PC-9 (cell line): ENCODE data around the gene B4GALNT1. TPM values are rescaled to one million over a fixed set of nuclear protein-coding genes. Genes with fewer than 3 reads are reported as not detected.

Source experiments
- BruUV-seq: library from RNA; stranded (reverse); fragments of 400-500 nt; replicated peaks from 2 replicates; lab custom pipeline; 2021; lab: Mats Ljungman, UMichigan
- CTCF ChIA-PET: fragments of 300-600 bp; sonication (Branson Sonifier 250); formaldehyde crosslinking; loops from one replicate; lab custom pipeline; 2022; ENCODE audit warnings: antibody characterized with exemption; lab: Charles Lee
- POLR2A ChIA-PET: fragments of 300-600 bp; sonication (Branson Sonifier 250); formaldehyde crosslinking; loops from one replicate; lab custom pipeline; 2022; ENCODE audit warnings: antibody characterized with exemption; ENCODE audit not compliant: unreplicated experiment; lab: Charles Lee
- DNase-seq, 2 experiments: peaks; one replicate each; pipeline versions ENCODE4 v3.0.0 to v3.0.0-alpha.2; 2015 to 2022; ENCODE audit warnings: mixed read lengths in 1 of 2
- H2AFZ ChIP-seq: fragments of 200-600 bp; sonication (generic); 2 replicates; pipeline ENCODE4 v1.8.1; 2017; ENCODE audit warnings: antibody characterized with exemption
- H3F3A ChIP-seq: fragments of 200-600 bp; sonication (generic); 2 replicates; pipeline ENCODE4 v1.8.1; 2017; ENCODE audit warnings: antibody characterized with exemption, mild to moderate bottlenecking, low read depth; ENCODE audit not compliant: insufficient read depth
- H3K27ac ChIP-seq: fragments of 200-600 bp; sonication (generic); 2 replicates; pipeline ENCODE4 v1.6.1; 2016; ENCODE audit warnings: mixed run types
- H3K27me3 ChIP-seq: fragments of 200-600 bp; sonication (generic); 2 replicates; pipeline ENCODE4 v1.6.1; 2016; ENCODE audit warnings: low read depth, mixed run types; ENCODE audit not compliant: insufficient read depth
- H3K36me3 ChIP-seq: fragments of 200-600 bp; sonication (generic); 2 replicates; pipeline ENCODE4 v1.6.1; 2016; ENCODE audit warnings: low read depth, mixed run types
- H3K4me1 ChIP-seq: fragments of 200-600 bp; sonication (generic); replicated peaks from 2 replicates; pipeline ENCODE4 v1.6.1; 2016; ENCODE audit warnings: mixed run types; ENCODE audit not compliant: insufficient read depth
- H3K4me2 ChIP-seq: fragments of 200-600 bp; sonication (generic); 2 replicates; pipeline ENCODE4 v1.6.1; 2017; ENCODE audit warnings: mixed run types
- H3K4me3 ChIP-seq: fragments of 200-600 bp; sonication (generic); 2 replicates; pipeline ENCODE4 v1.6.1; 2016; ENCODE audit warnings: mixed run types
- H3K79me2 ChIP-seq: fragments of 200-600 bp; sonication (generic); 2 replicates; pipeline ENCODE4 v1.6.1; 2017; ENCODE audit warnings: low read depth, mixed run types
- H3K9me2 ChIP-seq: fragments of 200-600 bp; sonication (generic); 2 replicates; pipeline ENCODE4 v1.8.1; 2017; ENCODE audit warnings: mild to moderate bottlenecking; ENCODE audit not compliant: insufficient read depth
- H3K9me3 ChIP-seq: fragments of 200-600 bp; sonication (generic); 2 replicates; pipeline ENCODE4 v1.8.1; 2016; ENCODE audit warnings: low read depth; ENCODE audit not compliant: insufficient read depth
- H4K20me1 ChIP-seq: fragments of 200-600 bp; sonication (generic); 2 replicates; pipeline ENCODE4 v1.8.1; 2017; ENCODE audit not compliant: insufficient read depth
- CTCF ChIP-seq: fragments of 200-600 bp; sonication (generic); conservative IDR thresholded peaks from 2 replicates; pipeline ENCODE4 v1.6.1; 2017; ENCODE audit warnings: mixed run types, antibody characterized with exemption, mild to moderate bottlenecking, moderate library complexity
- EZH2 ChIP-seq: fragments of 200-600 bp; sonication (generic); IDR thresholded peaks from 2 replicates; pipeline ENCODE4 v1.8.0; 2017; ENCODE audit warnings: antibody characterized with exemption, low read depth
- intact Hi-C: fragments of 100-400 bp; cut with micrococcal nuclease; formaldehyde crosslinking; loops from one replicate; pipeline ENCODE4 v1.10.0; 2022; ENCODE audit not compliant: unreplicated experiment
- total RNA-seq: library from RNA; stranded (reverse); gene quantifications from 2 replicates; pipeline ENCODE4 v1.2.3, GENCODE V29; 2021

The B4GALNT1 gene
- total RNA-seq, 1 experiment from 2014 or later, result 15.0 TPM

- no TSS peak for BruUV-seq
- Histone ChIP-seq H3K27ac (no peak overlapping the region), H3K36me3 (no peaks in the 10 kb centered on the region), H3K4me1 (no peaks in the 10 kb centered on the region), H3K4me3 (no peak overlapping the region), H3K79me2 (no peaks in the 10 kb centered on the region), H4K20me1 (no peaks in the 10 kb centered on the region), H3K9me3 (no peaks in the 10 kb centered on the region), H3K27me3 (peaks cover 26% of the 10 kb centered on the region), H3K9me2 (no peaks in the 10 kb centered on the region), H3F3A (no peaks in the 10 kb centered on the region), H3K4me2 (no peak overlapping the region), H2AFZ (no peak overlapping the region)
- DNase-seq, result no peak
- intact Hi-C loops, result loop anchor here (2.0 to 5.0 kb wide), 2 partner anchors 110 to 325 kb away; no protein-coding TSS in a partner anchor
- TF ChIP-seq CTCF, result no peak
- TF ChIP-seq EZH2, result no peak
- CTCF ChIA-PET, result no interaction called here
- POLR2A ChIA-PET, result no interaction called here
Observed at GRCh38 chr12:57582440-57582839, 50.6 kb downstream of the B4GALNT1 start.

- Histone ChIP-seq H3K27ac (no peak overlapping the region), H3K4me3 (no peak overlapping the region), H3K9me2 (no peaks in the 10 kb centered on the region), H3K4me2 (no peak overlapping the region), H3K9me3 (no peaks in the 10 kb centered on the region), H3F3A (no peaks in the 10 kb centered on the region), H3K36me3 (no peaks in the 10 kb centered on the region), H2AFZ (no peak overlapping the region), H3K79me2 (no peaks in the 10 kb centered on the region), H3K4me1 (no peaks in the 10 kb centered on the region), H4K20me1 (no peaks in the 10 kb centered on the region), H3K27me3 (peaks cover 29% of the 10 kb centered on the region)
- POLR2A ChIA-PET, result no interaction called here
- intact Hi-C loops, result loop anchor here (2.0 to 5.0 kb wide), 2 partner anchors 111 to 325 kb away; no protein-coding TSS in a partner anchor
- no peak for DNase-seq
- no peak for TF ChIP-seq CTCF
- TF ChIP-seq EZH2, result no peak
- CTCF ChIA-PET, result no interaction called here
- no TSS peak for BruUV-seq
Observed at GRCh38 chr12:57581802-57582201, 51.2 kb downstream of the B4GALNT1 start.

GRCh38 chr12:57580466-57580795 lies 52.6 kb downstream of the B4GALNT1 start:
- DNase-seq, result no peak
- peaks cover 23% of the 10 kb centered on the region for H3K27me3 ChIP-seq
- no peak overlapping the region for H3K27ac ChIP-seq
- no peak overlapping the region for H2AFZ ChIP-seq
- CTCF ChIA-PET, result interaction anchor here (0.6 kb wide), 1 partner anchor 29 kb away, joined by 3 read pairs; no protein-coding TSS in a partner anchor
- no TSS peak for BruUV-seq
- TF ChIP-seq EZH2, result no peak
- no peak for TF ChIP-seq CTCF
- H3F3A ChIP-seq, result no peaks in the 10 kb centered on the region
- POLR2A ChIA-PET, result no interaction called here
- H3K4me3 ChIP-seq, result no peak overlapping the region
- H3K4me2 ChIP-seq, result no peak overlapping the region
- no peaks in the 10 kb centered on the region for H3K9me3 ChIP-seq
- H3K4me1 ChIP-seq, result no peaks in the 10 kb centered on the region
- intact Hi-C loops, result loop anchor here (5.0 kb wide), 1 partner anchor 327 kb away; no protein-coding TSS in a partner anchor
- H4K20me1 ChIP-seq, result no peaks in the 10 kb centered on the region
- no peaks in the 10 kb centered on the region for H3K9me2 ChIP-seq
- no peaks in the 10 kb centered on the region for H3K36me3 ChIP-seq
- H3K79me2 ChIP-seq, result no peaks in the 10 kb centered on the region
